Measurements from ENCODE around the gene CDCP2.

GRCh38 chr1:54171016-54171415 lies 18.2 kb upstream of the CDCP2 start:
- TF ChIP-seq CTCF (IDR thresholded peaks at IDR 0.05) = no peak
- no peak for TF ChIP-seq EZH2 (IDR thresholded peaks at IDR 0.05; ENCODE audit: borderline replicate concordance, insufficient read depth, low read depth, low read length, poor library complexity, severe bottlenecking)
